Colonic mucosa (tissue), 4 donors: Measurements from ENCODE around the gene FKBP5. TPM values are rescaled to one million over a fixed set of nuclear protein-coding genes. Genes with fewer than 3 reads are reported as not detected.
A peak's percentile ranks its signal among the peaks of the same experiment; 100 is the strongest.
"Not testable (repeated sequence)": the region's sequence is repeated elsewhere in the genome, so short reads cannot be mapped to it uniquely, and the experiment has no call there.

Source experiments
- DNase-seq: peaks from one replicate; pipeline ENCODE4 v3.0.0-alpha.2; 2020
- H3K27ac ChIP-seq: fragments of 200-600 bp; one replicate; pipeline ENCODE4 v1.8.0; 2021
- H3K27me3 ChIP-seq: fragments of 200-600 bp; one replicate; pipeline ENCODE4 v1.8.0; 2021
- H3K36me3 ChIP-seq: fragments of 200-600 bp; one replicate; pipeline ENCODE4 v1.8.0; 2021
- H3K4me1 ChIP-seq: fragments of 200-600 bp; one replicate; pipeline ENCODE4 v1.8.0; 2021; ENCODE audit warnings: mild to moderate bottlenecking
- H3K4me3 ChIP-seq: fragments of 200-600 bp; one replicate; pipeline ENCODE4 v1.8.0; 2021
- H3K9ac ChIP-seq, 2 donors: one replicate each; pipeline ENCODE4 v1.7.0; 2013; ENCODE audit warnings: control low read depth in 2 of 2, low read depth in 2 of 2, low read length in 2 of 2
- H3K9me3 ChIP-seq: fragments of 200-600 bp; one replicate; pipeline ENCODE4 v1.8.0; 2021
- intact Hi-C: fragments of 100-400 bp; cut with DNase I; formaldehyde crosslinking; loops from one replicate; pipeline ENCODE4 v1.14.1; 2022
- total RNA-seq, 2 donors: library from RNA; stranded (reverse); fragmentation: NEBNext Ultra II Directional in 1 of 2; extraction: Animal tissue kit (Norgen Biotek cat#: 25700) in 1 of 2; gene quantifications; one replicate each; pipeline ENCODE4 v1.2.1, GENCODE V29; 2021
- TF ChIP-seq, protein P1 (sequence below): fragments of 200-600 bp; IDR thresholded peaks from one replicate; pipeline ENCODE4 v1.8.0; 2022; ENCODE audit warnings: antibody characterized with exemption, mild to moderate bottlenecking
- donor health status: healthy.
- donor health status: DM: no; HTN: no; CAD: no.
- donor health status: DM: no; HTN: no; CAD: no.

Gene FKBP5
- 10 to 100 TPM; 29.1 to 54.7 TPM for total RNA-seq

DNA sequence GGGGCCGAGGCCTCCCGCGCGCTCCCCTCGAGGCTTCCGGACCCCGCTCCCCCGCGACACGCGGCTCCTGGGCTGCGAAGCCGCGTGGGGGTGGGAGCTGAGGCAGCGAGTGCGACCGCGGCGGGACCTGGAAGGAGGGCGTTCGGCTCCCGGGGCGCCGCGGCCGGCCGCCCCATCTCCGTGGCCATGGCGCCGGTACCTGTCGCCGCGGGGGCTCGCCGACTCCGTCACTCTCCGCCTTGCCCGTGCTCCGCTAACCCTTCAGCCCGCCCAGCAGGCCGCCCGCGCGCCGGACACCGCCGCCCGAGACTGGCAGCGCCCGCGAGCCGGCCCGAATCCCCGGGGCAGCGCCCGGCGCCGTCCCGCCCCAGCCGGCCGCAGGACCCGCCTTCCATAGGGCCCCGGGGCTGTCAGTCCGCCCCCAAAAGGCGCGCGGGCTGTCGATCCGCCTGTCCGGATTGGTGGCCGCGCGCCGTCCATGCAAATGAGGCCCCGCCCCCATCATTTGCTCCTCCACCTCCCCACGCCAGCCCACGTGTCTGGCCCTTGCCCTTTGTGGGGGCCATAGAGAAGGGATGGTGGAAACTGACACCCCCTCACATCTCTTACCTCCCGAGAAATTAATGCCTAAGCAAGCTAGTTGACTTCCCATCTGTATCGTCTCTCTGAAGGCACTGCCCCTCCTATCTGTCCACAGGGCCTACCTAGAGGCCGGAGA is at the start of gene FKBP5:
Gene FKBP5, minus strand, starts transcription at position 311 of the 718 bp plus-strand sequence. CDS start 46,091 bp downstream, outside the sequence.
- H3K9ac ChIP-seq: peak within 1 kb of the TSS; percentile 92 to 99
- intact Hi-C loops: loop anchor here (5.0 kb wide), 1 partner anchor 34 kb away; no protein-coding TSS in a partner anchor
- no peaks in the 10 kb centered on the region for H3K36me3 ChIP-seq
- no peaks in the 10 kb centered on the region for H3K27me3 ChIP-seq
- TF ChIP-seq, protein P1, sequence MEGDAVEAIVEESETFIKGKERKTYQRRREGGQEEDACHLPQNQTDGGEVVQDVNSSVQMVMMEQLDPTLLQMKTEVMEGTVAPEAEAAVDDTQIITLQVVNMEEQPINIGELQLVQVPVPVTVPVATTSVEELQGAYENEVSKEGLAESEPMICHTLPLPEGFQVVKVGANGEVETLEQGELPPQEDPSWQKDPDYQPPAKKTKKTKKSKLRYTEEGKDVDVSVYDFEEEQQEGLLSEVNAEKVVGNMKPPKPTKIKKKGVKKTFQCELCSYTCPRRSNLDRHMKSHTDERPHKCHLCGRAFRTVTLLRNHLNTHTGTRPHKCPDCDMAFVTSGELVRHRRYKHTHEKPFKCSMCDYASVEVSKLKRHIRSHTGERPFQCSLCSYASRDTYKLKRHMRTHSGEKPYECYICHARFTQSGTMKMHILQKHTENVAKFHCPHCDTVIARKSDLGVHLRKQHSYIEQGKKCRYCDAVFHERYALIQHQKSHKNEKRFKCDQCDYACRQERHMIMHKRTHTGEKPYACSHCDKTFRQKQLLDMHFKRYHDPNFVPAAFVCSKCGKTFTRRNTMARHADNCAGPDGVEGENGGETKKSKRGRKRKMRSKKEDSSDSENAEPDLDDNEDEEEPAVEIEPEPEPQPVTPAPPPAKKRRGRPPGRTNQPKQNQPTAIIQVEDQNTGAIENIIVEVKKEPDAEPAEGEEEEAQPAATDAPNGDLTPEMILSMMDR: no peak
- H3K4me3 ChIP-seq: peak within 1 kb of the TSS; percentile 94
- H3K9me3 ChIP-seq: no peaks in the 10 kb centered on the region
- H3K4me1 ChIP-seq: no peaks in the 10 kb centered on the region
- peak within 1 kb of the TSS; percentile 84 for H3K27ac ChIP-seq
- peak; percentile 95 for DNase-seq

DNA sequence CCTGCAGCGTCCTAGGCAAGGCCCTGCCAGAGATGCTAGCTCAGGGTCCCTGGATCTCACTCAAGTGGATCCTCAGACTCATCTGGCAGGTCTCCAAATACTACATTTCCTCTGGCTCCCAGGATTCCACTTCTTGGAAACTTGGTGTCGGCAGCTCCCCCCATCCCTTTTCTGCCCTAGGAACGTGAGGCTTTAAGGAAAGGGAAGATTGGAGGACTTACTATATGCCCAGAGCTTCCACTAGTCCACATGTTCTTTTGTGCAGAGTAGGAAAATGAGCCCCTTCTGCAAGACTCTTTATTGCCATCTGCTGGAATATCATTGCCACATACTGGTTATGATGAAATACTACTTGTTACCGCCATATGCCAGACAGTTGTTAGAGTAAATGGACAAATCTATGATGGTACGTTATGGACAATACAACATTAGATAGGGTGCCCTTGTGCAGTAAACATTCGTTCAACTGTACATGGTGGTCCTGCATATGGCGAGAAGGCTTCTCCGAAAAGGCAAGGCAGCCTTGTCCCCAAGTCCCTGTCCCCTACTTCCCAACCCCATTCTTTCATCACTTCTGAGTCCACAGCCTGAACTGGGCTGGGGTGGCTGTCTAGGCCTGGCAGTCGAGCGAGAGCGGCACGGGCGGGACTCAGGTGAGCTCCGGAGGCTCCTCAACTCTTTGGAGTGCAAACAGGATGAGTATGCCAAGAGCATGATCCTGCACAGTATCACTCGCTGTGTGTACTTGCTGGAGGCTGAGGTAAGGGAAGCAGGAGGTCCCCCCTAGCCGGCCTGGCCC is 48.9 kb upstream of the FKBP5 start:
- Histone ChIP-seq H3K36me3 (no peaks in the 10 kb centered on the region), H3K4me1 (peaks cover 9% of the 10 kb centered on the region), H3K9ac (no peak overlapping the region), H3K27ac (no peak overlapping the region), H3K4me3 (no peak overlapping the region), H3K27me3 (no peaks in the 10 kb centered on the region), H3K9me3 (no peaks in the 10 kb centered on the region)
- intact Hi-C loops: loop anchor here (2.0 kb wide), 2 partner anchors 155 to 215 kb away; no protein-coding TSS in a partner anchor
- peak; percentile 24 for DNase-seq
- TF ChIP-seq, protein P1: peak; percentile 84

DNA sequence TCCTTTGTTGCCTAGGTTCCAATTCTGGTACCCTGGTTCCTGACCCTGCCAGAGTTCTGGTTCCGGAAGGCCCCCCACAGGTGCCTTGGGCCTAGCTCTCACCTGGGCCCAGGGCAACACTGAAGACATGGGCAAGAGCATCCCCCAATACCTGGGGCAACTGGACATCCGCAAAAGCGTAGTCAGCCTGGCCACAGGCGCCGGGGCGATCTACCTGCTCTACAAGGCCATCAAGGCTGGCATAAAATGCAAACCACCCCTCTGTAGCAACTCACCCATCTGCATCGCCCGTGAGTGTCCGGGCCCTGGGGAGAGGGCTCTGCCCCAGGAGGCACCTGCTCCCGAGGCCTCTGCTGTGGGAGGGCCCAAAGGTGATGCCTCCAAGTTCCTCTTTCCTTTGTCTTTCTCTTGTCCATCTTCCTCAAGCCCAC is 48.3 kb upstream of the FKBP5 start, which contains the start of gene ARMC12:
Gene ARMC12, plus strand, starts transcription at position 51 of the 431 bp plus-strand sequence. Its CDS starts 77 bp downstream, at position 128.
- Histone ChIP-seq H3K4me1 (peaks cover 12% of the 10 kb centered on the region), H3K27me3 (no peaks in the 10 kb centered on the region), H3K4me3 (no peak within 1 kb of the TSS), H3K36me3 (no peaks in the 10 kb centered on the region), H3K27ac (no peak within 1 kb of the TSS), H3K9ac (peak within 1 kb of the TSS in 1 of 2 donors; percentile 32), H3K9me3 (no peaks in the 10 kb centered on the region)
- DNase-seq: no peak
- intact Hi-C loops: loop anchor here (2.0 kb wide), 2 partner anchors 154 to 214 kb away; no protein-coding TSS in a partner anchor
- TF ChIP-seq, protein P1: no peak

DNA sequence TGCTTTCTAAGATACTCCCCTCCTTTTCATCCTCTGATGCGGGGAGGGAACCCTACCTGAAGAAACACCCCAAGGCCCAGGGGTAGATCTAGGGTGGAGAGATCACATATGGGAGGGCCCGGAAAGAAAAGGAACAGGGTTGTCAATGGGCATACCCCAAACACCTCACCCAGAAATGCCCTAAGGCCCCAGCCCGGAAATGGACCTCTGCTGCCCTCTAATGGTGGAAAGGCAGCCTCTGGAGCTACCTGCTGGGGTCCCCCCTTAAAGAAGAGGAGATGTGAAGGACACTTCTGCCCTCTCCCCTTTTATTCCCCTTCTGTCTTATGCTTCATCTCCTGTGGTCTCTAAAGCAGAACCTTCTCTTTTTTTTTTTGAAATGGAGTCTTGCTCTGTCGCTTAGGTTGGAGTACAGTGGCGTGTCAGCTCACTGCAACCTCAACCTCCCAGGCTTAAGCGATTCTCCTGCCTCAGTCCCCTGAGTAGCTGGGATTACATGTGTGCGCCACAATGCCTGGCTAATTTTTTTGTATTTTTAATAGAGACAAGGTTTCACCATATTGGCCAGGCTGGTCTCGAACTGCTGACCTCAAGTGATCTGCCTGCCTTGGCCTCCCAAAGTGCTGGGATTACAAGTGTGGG is 47.7 kb upstream of the FKBP5 start:
- peak; percentile 91 for DNase-seq
- TF ChIP-seq, protein P1: peak; percentile 84
- Histone ChIP-seq H3K27me3 (no peaks in the 10 kb centered on the region), H3K9me3 (no peaks in the 10 kb centered on the region), H3K9ac (no peak overlapping the region), H3K4me3 (no peak overlapping the region), H3K4me1 (peaks cover 12% of the 10 kb centered on the region), H3K27ac (no peak overlapping the region), H3K36me3 (no peaks in the 10 kb centered on the region)
- intact Hi-C loops: loop anchor here (2.0 kb wide), 2 partner anchors 154 to 214 kb away; no protein-coding TSS in a partner anchor

DNA sequence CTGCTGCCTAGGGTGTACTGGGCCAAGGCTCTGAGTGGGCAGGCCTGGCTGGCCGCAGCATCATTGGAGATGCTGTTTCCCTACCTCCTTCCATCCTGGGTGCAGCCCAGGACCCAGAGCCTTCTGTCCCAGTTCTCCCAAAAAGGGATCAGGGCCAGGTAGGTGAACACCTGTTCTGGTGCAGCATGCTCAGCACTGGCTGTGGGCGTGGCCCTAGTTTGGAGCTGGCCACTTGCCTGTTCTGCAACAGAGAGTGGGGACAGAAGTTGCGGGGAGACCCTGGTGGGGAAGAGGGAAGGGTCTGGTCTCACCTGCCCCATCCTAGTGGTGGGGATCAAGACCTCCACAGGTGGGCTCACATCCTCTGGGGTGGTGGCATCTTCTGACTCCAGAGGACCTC is 46.7 kb upstream of the FKBP5 start:
- TF ChIP-seq, protein P1: no peak
- no peak overlapping the region for H3K27ac ChIP-seq
- no peaks in the 10 kb centered on the region for H3K36me3 ChIP-seq
- peak; percentile 45 for DNase-seq
- intact Hi-C loops: no loop called here
- no peaks in the 10 kb centered on the region for H3K27me3 ChIP-seq
- H3K9me3 ChIP-seq: no peaks in the 10 kb centered on the region
- peak overlapping the region in 1 of 2 donors; percentile 32 for H3K9ac ChIP-seq
- no peak overlapping the region for H3K4me3 ChIP-seq
- H3K4me1 ChIP-seq: peaks cover 19% of the 10 kb centered on the region

DNA sequence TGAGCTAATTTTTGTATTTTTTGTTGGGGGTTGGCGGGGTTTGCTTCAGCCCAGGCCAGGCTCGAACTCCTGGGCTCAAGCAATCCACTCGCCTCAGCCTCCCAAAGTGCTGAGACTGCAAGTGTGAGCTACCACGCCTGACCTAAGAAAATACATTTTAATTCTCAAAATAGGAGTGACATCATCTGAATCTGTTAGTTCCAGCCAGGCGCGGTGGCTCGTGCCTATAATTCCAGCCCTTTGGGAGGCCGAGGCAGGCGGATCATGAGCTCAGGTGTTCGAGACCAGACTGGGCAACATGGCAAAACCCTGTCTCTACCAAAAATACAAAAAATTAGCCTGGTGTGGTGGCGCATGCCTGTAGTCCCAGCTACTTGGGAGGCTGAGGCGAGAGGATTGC is 45.6 kb upstream of the FKBP5 start:
- DNase-seq, H3K9ac ChIP-seq, H3K27me3 ChIP-seq, H3K36me3 ChIP-seq, H3K27ac ChIP-seq, intact Hi-C loops, H3K4me3 ChIP-seq, H3K9me3 ChIP-seq: not testable (repeated sequence)
- peaks cover 28% of the 10 kb centered on the region for H3K4me1 ChIP-seq
